Esophagus mucosa (tissue), 1 donor: ENCODE results near the gene ELAPOR2. TPM values are rescaled to one million over a fixed set of nuclear protein-coding genes. Genes with fewer than 3 reads are reported as not detected.
"Not testable (repeated sequence)": the region's sequence is repeated elsewhere in the genome, so short reads cannot be mapped to it uniquely, and the experiment has no call there.

ENCODE experiments used
- ATAC-seq: fragments of 200-7000 bp; cut with Tn5 transposase; one replicate; pipeline ENCODE4 v1.9.1; 2020
- total RNA-seq: library from RNA; stranded (reverse); gene quantifications from one replicate; pipeline ENCODE4 v1.2.4, GENCODE V29; 2023
- donor health status: DM: yes; HTN: yes; CAD: no.

The ELAPOR2 gene, protein sequence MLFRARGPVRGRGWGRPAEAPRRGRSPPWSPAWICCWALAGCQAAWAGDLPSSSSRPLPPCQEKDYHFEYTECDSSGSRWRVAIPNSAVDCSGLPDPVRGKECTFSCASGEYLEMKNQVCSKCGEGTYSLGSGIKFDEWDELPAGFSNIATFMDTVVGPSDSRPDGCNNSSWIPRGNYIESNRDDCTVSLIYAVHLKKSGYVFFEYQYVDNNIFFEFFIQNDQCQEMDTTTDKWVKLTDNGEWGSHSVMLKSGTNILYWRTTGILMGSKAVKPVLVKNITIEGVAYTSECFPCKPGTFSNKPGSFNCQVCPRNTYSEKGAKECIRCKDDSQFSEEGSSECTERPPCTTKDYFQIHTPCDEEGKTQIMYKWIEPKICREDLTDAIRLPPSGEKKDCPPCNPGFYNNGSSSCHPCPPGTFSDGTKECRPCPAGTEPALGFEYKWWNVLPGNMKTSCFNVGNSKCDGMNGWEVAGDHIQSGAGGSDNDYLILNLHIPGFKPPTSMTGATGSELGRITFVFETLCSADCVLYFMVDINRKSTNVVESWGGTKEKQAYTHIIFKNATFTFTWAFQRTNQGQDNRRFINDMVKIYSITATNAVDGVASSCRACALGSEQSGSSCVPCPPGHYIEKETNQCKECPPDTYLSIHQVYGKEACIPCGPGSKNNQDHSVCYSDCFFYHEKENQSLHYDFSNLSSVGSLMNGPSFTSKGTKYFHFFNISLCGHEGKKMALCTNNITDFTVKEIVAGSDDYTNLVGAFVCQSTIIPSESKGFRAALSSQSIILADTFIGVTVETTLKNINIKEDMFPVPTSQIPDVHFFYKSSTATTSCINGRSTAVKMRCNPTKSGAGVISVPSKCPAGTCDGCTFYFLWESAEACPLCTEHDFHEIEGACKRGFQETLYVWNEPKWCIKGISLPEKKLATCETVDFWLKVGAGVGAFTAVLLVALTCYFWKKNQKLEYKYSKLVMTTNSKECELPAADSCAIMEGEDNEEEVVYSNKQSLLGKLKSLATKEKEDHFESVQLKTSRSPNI
- 2.2 TPM for total RNA-seq

DNA sequence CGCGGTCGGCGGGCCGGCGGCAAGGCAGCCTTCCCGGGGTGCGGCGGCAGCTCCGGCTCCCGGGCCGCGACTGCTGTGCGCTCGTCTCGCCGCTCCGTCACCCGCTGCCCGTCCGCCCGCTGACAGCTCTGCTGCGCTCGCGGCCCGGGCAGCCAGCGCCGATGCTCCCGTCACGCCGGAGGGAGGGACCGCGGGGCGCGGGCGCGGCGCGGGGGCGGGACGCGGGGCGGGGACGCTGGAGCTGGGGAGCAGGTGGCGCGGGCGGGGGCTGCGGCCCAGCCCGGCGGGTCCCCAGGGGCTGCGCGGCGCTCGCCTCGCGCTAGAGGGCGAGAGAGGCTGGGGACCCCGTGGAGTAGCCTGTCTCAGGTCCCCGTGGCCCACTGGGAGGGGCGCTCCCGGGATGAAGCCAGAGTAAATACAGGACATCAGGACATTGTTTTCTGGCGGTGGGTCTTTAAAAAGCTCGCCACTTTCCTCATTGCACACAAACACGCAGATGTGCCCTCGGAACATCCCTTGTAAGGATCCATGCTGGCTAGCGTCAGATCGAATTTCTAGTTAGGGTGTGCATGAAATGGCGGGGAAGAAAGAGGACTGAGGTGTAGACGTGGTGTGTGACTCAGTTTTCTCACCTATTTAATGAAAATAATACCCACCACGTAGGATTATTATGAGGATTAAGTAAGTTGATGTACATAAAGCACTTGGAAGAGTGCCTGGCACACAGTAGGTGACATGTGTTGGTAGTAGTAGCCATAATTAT, at the start of gene ELAPOR2:
Gene ELAPOR2 (minus strand): TSS at position 130 of the 763 bp plus-strand sequence. CDS start 141 bp downstream, outside the sequence.
- ATAC-seq: peak; percentile 93

DNA sequence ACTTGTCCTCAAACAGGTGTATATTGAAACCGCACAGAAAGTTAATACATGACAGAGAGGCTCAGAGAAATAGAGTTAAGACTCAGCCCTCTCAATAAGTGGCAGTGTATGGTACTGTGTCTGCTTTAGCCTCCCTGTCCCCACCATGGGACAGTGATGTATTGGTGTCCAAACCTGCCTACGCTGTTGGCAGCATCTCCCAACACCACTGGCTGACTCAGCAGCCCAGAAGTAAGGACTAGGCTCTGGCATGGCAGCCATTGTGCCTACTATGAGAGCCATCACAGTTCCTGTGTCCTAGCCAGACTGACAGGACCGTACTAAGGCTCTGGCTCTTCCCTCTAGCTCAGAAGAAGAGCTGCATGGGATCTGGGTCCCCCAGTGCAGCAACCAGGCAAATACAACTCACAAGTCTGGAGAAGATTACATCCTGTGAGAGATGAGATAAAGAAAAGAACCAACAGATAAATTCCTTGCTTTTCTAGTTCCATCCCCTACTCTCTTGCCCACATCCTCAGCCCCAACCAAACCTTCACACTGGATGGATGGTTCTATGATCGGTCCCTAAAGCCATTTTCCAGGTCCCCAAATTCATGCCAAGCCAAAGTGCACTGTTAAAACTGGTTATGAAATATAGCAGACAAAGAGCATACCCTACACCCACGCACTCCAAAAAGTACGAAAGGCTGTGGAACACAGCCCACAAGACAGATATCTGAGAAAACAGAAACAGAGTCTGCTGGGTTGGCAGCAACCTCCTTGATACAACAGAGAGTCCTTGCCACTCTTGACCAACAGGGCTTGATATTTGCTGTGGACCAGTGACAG, 48.7 kb upstream of the ELAPOR2 start:
- no peak for ATAC-seq

DNA sequence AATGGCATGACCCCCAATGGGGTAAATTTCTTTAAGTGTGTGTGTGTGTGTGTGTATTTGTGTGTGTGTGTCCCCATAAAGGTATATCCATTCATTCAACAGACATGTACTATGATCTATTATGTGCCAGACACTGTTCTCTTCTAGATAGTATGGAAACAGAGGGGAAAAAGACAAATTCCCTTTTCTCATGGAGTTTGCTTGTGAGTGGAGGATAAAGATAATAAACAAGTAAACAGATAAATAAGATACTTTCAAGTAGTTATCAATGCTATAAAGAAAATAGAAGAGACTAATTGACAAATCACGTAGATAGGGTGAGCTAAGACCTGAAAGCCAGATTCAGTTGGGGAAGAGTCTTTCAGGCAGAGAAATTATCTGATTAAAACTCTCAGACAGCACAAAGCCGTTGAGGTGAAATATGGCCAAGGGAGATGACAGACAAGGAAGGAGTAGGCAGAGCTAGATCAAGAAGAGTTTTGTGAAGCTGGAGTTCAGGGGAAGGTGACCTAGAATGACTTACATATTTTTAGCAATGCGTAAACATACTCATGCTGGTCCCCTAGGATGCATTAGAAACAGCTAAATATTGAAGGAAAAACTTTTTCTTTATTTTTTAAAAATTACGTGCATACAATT, 47.6 kb upstream of the ELAPOR2 start:
- ATAC-seq: no peak

DNA sequence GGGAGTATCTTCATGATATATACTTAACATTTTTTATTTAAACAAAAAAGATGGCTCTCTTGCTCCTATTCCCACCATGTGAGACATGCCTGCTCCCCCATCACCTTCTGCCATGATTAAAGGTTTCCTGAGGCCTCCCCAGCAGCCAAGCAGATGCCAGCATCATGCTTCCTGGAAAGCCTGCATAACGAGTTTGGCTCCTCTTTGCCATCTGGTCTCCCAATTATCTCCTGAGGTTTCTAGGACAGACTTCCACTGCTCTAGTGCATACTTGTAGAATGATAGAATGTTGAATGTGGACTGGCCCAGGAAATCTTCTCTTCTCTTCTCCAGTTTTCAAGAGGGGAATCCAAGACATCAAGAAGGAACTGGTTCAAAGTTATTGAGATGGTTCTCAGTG, 45.9 kb upstream of the ELAPOR2 start:
- ATAC-seq: no peak

DNA sequence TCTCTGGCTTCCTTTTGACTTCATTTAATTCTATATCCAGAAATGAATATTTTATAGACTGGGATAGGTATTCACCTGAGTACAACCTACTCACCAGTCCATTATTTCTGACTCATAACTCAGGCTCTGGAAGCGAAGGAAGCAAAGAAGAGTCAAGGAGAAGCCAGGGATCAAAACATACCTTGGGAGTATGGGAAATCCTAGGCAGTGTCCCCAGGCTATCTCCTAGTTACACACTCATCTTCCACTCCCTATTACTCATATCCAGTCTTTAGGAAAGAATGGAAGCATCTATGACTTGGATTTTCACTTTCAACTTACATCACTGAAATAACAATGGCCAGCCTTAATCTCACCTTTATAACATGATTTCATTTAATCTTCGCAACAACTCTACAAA, 40.9 kb upstream of the ELAPOR2 start:
- ATAC-seq: peak; percentile 44

DNA sequence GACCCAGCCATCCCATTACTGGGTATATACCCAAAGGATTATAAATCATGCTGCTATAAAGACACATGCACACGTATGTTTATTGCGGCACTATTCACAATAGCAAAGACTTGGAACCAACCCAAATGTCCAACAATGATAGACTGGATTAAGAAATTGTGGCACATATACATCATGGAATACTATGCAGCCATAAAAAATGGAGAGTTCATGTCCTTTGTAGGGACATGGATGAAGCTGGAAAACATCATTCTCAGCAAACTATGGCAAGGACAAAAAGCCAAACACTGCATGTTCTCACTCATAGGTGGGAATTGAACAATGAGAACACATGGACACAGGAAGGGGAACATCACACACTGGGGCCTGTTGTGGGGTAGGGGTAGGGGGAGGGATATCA, 37.9 kb upstream of the ELAPOR2 start:
- ATAC-seq: not testable (repeated sequence)

DNA sequence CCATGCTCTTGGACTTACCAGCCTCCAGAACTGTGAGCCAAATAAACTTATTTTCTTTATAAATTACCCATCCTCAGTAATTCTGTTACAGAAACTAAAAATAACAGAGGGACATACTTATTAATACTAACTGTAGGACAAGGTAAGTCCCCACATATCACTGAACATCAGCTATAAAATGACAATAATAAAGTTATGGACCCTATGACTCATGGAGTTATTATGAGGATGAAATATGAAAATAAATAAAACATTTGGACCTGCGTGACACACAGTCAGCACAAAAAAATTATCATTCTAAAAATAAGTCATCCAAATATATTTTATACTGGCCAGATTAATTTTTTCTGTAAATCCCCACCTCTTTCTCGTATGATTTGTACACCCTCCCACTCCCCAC, 34.9 kb upstream of the ELAPOR2 start:
- ATAC-seq: no peak

DNA sequence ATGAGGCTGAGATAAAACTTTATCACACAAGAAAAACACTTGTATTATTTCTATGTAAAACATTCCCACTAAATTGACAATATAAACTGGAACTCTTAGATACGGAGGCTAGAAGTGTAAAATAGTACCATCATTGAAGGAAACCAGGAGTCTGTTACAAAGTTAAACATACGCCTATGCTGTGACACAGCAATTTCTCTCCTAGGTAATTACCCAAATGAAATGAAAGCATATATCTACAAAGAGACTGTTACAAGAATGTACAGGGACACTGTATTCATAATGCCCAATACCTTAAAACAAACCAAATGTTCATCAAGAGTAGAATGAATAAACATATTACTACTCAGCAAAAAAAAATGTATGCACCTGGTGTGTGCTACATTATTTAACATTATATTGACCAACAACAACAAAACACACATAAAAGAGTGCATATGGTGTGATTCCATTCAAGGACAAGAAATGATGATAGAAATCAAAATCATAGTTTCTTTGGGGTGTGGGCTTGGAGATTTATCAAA, 33.2 kb upstream of the ELAPOR2 start:
- ATAC-seq: no peak

DNA sequence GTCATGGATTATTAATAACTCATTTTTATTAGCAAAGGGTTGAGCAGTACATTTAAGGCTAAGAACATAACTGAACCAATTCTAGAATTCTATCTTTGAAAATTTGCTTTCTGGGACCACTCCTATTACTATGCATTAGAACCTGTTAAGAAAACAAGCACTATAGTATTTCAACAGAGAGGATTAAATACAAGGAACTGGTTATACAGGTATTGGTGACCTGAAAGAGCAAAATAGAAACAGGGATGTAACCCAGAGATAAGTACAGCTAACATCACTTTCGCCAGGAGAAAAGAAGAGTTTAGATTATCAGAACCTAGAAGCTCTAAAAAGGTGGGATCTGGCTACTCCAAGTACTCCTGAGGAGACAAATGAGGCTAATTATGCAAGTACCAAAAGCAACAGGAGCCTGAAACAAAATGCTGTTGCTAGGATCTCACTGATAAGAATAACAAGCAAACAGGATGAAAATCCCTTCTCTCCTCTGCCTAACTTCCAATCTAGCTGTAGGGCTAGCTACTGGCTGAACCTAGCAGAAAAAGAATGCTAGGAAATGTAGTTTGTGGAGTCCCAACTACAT, 32.1 kb upstream of the ELAPOR2 start:
- ATAC-seq: peak; percentile 63

DNA sequence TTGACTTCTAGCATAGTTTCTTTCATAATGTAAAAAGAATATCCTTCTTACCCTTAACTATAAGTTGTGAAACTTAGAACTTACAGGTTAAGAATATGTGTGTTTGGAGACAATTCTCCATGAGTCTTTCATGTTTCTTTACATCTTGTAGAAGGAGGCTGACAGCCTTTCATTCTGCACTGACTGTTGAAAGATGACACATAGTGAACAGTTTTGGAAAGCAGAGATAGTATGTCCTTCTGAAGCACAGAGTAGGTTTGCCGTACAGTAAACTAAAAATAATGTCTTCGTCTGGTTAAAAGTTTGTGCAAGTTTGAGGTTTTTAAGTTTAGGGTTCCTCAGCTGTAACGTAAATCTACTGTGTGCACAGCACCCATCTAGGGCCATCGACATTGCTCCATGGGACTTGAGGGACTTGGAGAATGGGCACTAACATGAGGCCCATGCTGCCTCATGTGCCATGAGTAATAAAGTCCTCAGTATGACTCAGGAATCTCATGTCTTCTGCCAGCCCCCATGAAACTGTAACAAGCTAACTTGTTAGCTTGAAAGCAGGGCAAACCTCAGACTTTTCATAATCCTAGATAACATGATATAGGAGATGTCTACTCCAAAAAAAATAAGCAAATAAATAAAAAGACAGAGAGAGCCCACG, 24.5 kb upstream of the ELAPOR2 start:
- ATAC-seq: no peak

DNA sequence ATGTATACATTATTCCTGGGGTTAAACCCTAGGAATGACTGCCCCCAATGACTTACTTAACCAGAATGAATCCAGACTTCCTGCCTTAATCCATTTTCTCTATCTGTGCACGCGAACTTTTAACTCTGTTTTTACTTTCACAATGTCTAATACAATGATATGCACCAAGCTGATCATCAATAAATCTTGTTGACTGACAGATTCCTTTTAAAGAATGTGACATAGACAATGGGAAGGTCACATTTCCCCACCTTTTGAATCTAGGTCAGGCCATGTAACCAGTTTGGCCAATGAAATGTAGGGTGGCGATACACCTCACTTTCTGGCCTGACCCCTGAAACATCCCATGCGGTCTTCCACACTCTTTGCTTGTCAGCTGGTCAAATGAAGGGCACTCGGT, 23.2 kb upstream of the ELAPOR2 start:
- ATAC-seq: no peak

DNA sequence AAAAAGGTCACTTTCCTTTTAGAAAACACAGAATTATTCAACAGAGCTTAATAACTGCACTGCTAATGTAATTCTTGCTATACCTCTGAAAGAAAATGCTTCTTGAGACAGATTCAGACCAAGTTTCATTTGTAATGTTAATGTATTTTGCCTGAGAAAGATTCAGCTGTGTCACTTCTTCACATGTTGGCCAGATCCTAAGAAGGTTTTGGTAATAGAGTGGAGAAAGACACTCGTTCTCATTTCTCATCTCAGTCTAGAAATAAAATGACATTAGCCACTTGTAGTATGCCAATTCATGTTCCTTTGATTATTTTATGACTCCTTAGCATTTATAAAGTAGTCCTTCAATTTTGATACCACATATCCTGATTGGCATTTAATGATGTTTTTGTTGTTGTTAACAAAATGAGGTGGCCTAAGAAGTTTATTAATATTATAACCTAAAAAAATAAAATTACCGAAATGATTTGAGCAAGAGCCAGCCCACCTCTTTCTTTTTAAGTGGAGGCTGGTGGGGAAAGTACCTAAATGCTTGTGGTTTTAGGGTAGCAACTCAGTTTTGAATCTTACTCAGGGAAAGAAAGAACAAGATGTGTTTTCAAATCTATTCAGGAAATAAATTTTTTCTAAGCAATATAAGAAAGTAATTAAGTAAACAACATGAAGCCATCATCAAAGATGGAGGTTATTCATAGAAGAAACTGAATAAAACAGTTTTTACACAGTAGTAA, 16.4 kb upstream of the ELAPOR2 start:
- no peak for ATAC-seq

DNA sequence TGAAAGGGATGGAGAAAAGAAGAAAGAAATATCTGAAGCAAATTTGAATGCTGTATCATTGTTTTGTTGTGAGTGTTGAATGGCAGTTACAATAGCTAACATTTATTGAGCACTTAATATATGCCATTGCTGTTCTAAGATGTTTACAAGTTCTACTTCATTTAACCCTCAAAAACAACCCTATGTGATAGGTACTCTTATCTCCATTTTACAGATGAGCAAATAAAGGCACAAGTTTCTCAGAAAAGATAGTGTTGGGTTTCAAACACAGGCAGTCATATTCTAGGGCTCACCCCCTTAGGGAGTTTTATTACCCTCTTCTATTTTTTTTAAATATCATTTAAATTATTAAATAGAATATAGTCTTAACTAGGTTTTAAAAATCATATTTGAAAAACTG, 8.3 kb upstream of the ELAPOR2 start:
- no peak for ATAC-seq

DNA sequence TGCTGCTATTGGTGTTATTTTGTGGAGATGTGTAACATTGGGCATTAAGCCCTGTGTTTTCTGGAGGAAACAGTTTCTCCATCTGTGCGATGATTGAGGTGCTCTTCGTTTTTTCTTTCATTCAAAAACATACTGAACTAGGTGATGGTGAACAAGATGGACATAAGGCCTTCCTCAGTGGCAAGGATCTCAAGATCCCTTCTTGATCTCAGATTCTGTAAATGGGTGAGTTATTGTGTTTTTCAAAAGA, 759 bp upstream of the ELAPOR2 start:
- ATAC-seq: no peak

DNA sequence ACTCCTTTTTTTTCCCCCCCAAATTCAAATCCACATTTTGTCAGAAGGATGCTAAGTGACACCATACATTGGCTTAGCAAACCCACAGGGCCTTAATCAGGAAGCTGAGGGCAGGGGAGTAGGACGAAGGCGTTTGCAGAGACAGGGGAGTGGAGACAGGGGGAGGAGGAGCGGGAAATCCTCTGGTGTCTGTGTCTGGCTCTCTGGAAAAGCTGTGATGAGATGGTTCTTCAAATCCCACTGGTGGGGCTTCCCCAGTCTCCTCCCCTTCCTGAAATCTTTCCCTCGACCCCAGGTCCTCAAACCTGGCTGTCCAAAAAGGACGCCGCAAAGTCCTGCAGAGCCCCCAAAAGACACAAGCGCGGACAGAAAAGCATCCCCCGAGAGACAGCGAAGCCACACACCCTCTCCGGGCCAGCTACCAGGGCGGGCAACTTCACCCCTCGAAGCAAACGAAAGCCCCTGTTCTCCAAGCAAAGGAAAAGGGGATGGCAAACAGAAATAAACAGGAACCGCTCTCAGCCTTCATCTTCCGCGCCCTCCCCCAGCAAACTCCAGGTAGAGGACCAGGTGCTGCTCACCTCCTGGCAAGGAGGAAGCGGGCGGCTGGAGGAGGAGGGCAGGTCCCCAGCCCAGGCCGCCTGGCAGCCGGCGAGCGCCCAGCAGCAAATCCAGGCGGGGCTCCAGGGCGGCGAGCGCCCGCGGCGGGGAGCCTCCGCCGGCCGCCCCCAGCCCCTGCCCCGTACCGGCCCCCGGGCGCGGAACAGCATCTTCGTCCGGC, 520 bp downstream of the ELAPOR2 start:
- ATAC-seq: peak; percentile 58

DNA sequence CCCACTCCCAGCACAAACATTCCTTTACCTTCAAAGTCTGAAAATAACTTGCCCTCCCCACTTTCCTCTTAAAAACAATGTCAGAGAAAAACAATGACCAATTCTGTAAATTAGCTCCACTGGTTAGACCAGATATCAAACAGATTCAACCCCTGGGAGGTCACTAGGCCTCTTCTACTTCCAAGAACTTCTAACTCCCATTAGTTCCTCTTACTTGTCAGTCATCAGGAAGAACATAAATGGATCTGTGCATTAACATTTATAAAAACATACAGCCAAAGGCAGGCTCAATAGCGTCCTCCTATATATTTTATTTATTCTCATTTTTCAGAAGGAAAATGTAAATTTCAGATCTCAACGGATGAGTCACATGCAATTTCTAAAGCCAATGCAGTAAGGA, 2.2 kb downstream of the ELAPOR2 start:
- ATAC-seq: no peak

DNA sequence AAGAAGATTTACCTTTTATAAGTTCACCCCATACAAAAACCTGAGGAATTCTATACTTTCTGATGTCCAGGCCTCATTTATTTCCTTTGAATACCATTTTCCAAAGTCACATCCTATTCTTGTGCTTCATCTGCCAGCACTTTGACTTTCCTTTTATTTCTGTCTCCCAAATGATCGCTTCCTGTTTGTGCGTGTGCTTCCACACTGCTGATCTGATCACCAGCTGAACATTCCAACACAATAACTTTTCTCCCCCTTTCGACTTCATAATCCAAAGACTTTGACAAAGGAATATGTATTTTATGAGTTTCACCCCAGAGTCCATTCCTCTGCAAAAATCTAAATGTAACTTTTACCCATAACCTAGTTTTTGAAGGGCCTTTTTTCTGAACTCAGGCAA, 3.1 kb downstream of the ELAPOR2 start:
- no peak for ATAC-seq

DNA sequence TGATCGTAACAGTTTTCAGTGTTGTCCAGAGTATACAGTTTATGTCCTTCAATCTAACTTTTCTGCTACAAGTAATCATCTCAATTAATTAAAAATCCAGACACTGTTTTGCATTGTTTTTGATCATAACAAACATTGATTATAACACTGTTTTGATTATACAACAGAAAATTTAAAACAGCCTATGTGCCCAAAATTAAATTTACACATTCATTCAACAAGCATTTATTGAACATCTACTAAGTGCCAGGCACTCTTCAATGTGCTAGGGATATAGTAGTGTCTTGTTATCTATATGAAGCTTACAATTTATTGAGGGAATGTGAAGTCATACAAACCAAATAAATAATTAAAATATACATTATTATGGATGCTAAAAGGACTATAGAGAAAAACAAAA, 10.6 kb downstream of the ELAPOR2 start:
- ATAC-seq: no peak

DNA sequence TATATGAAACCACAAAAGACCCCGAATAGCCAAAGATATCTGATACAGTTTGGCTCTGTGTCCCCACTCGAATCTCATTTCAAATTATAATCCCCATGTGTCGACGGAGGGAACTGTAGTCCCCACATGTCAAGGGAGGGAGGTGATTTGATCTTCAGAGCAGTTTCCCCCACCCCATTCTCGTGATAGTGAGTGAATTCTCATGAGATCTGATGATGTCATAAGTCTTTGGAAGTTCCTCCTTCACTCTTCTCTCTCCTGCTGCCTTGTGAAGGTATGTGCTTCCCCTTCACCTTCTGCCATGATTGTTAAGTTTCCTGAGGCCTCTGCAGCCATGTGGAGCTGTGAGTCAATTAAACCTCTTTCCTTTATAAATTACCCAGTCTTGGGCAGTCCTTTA, 13.0 kb downstream of the ELAPOR2 start:
- no peak for ATAC-seq
